Measurements from ENCODE around the gene RAPGEF1.

Gene RAPGEF1

GRCh38 chr9:131587331-131587730 is 152.5 kb downstream of the RAPGEF1 start:
- no peak for TF ChIP-seq CTCF (IDR thresholded peaks at IDR 0.05; ENCODE audit: low read depth, low read length, missing control alignments)
- no peak for DNase-seq (ENCODE audit: low read depth)
- H3K4me3 ChIP-seq (ENCODE audit: low read depth, low read length): no peak overlapping the region

DNA sequence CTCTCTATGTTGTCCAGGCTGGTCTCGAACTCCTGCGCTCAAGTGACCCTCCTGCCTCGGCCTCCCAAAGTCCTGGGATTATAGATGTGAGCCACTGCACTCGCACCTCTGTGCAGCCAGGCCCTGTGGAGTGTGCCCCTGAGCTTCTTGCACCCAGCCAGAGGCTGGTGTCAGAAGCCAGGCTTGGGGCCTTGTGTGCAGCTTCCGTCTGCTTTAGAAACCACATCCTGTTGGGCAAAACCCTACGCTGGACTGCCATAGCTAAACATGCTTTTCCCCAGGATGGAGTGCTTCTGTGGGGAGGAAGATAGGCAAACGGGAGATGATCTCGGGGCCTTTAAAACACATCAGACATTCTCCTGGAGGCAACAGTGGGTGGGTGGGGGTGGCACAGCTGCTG is 154.5 kb downstream of the RAPGEF1 start:
- no peak overlapping the region for H3K4me3 ChIP-seq (ENCODE audit: low read depth, low read length)
- TF ChIP-seq CTCF (IDR thresholded peaks at IDR 0.05; ENCODE audit: low read depth, low read length, missing control alignments): no peak
- no peak for DNase-seq (ENCODE audit: low read depth)

DNA sequence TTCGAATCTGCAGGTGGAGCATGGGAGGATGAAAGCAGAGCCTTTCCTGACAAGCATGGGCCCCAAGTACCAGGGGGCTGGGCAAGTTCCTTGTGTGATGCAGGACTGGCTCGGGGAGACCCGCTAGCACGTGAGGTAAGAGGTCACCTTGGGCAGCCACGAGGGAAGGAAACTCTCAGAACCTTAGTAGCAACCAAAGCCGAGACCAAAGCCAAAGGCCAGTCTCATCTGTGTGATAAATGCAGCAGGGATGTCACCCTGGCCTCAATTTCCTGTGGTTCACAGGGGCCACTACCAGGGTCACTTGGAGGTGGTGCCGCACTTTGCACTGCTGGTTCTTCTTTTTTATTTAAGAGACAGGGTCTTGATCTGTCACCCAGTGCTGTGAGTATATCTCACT is 155.0 kb downstream of the RAPGEF1 start:
- DNase-seq (ENCODE audit: low read depth): no peak
- TF ChIP-seq CTCF (IDR thresholded peaks at IDR 0.05; ENCODE audit: low read depth, low read length, missing control alignments): no peak
- no peak overlapping the region for H3K4me3 ChIP-seq (ENCODE audit: low read depth, low read length)

DNA sequence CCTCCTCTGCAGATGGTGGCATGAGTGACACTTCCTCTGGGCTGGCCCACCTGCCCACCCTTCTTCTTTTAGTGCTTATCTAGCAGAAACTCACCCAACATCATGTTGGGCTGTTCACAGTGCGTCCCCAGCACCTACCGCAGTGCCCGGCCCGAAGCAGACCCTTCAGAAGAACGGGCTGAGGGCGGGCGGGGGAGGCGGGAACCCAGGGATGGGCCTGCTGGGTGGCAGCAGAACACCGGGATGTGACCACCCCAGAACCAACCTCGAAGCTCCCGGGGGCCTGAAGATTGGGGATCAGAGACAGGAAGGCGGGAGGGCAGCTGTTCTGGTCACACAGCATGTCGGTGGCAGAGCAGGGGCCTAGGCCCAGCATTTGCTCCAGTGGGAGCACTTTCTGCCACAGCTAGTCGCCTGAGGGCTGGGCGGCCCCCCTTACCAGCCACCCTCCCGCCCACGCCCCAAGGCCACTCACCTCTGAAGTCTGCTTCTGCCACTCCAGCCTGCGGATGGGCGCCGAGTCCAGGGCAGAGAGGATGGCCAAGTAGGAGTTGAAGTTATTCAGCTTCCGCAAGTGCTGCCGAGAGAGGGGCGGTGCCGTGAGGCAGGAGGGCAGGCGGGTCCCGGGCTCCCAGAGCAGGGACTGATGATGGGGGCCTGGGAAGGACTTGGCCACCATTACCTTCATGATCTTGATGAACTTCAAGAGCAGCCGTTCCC is 155.9 kb downstream of the RAPGEF1 start:
- DNase-seq (ENCODE audit: low read depth): no peak
- TF ChIP-seq CTCF (IDR thresholded peaks at IDR 0.05; ENCODE audit: low read depth, low read length, missing control alignments): no peak

DNA sequence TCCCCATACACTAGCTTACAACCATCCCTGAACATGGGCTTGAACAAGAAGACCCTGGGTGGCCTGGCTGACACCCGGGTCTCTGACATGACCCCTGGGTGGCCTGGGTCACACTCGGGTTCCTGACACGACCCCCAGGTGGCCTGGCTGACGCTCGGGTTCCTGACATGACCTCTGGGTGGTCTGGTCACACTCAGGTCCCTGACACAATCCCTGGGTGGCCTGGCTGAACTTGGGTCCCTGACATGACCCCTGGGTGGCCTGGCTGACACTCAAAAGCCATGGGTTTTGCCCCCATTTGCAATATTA is 156.6 kb downstream of the RAPGEF1 start:
- H3K4me3 ChIP-seq (ENCODE audit: low read depth, low read length): no peak overlapping the region
- DNase-seq (ENCODE audit: low read depth): no peak
- no peak for TF ChIP-seq CTCF (IDR thresholded peaks at IDR 0.05; ENCODE audit: low read depth, low read length, missing control alignments)

More for the DNA sequence above, 155.9 kb downstream of the RAPGEF1 start:
- no peak overlapping the region for H3K4me3 ChIP-seq (ENCODE audit: low read depth, low read length)

DNA sequence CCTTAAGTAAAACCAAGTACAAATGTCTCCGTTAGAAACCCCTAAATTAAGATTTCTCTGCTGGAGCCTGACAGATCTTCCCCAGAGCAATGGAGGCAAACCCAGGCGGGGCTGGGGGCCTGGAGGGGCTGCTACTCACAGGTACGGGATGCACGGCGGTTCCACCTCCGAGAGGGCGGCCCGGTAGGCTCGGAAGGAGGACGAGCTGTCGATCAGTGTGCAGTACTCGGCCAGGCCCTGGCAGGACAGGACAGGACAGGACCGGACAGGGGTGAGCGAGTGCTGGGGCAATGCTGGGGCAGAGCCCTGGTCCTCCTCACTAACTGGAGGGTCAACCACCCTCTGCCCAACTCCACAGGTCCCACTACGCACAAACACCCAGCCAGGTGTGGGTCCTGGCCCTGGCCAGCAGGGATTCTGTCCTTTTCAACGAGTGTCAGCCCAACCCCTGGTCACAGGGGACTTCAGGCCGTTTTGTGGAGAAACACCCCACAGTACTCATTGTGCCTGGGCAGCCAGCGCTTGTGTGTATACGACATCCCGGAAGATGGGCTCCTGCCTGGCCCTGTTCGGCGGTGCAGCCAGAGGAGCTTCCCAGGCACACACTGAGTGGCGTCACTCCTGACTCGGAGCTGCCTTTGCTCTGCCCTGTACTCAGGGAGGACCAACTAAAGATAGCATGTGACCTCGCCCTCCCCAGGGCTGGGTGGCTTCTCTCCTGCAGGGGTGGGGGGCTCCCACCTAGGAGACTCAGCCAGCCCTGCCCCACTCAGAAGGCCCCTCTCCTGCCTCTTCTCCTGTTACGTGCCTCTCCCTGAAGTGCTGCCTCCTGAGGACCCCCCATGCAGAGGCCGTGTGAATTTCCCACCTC is 157.2 kb downstream of the RAPGEF1 start:
- H3K4me3 ChIP-seq (ENCODE audit: low read depth, low read length): no peak overlapping the region
- no peak for DNase-seq (ENCODE audit: low read depth)
- no peak for TF ChIP-seq CTCF (IDR thresholded peaks at IDR 0.05; ENCODE audit: low read depth, low read length, missing control alignments)
